ENCODE measurements around the gene EXTL1.

The EXTL1 gene

DNA sequence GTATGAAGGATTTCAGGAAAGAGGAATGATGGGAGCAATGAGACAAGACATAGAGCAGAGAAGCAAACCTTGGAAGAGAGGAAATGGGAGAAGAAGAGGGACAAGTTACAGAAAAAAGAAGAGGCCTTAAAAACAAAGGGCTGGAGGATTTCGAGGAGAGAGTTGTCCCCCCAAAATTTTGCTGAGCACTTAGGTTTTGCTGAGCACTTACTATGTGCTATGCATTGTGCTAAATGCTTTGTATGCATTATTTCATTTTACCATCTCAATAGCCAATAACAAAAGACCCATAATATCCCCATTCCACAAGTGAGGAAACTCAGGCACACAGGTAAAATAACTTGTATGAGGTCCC lies 48.3 kb downstream of the EXTL1 start:
- WGBS, 2 experiments: 84 to 100% methylated on average over 1 of the region's 1 CpG
- Histone ChIP-seq H3K4me3 (ENCODE audit: insufficient read depth, low read depth, low read length) (no peak overlapping the region), H3K36me3 (ENCODE audit: control insufficient read depth, insufficient read depth, low read length) (no peaks in the 10 kb centered on the region), H3K27ac (ENCODE audit: insufficient read depth, low read depth, low read length, poor library complexity, severe bottlenecking) (no peak overlapping the region), H3K4me1 (ENCODE audit: control insufficient read depth, insufficient read depth, low read length) (no peaks in the 10 kb centered on the region), H3K9me3 (ENCODE audit: control insufficient read depth, low read length) (no peaks in the 10 kb centered on the region), H3K27me3 (ENCODE audit: control insufficient read depth, insufficient read depth, low read length, poor library complexity, severe bottlenecking) (no peaks in the 10 kb centered on the region)

GRCh38 chr1:26070296-26070962 lies 48.9 kb downstream of the EXTL1 start:
- no peak overlapping the region for H3K27ac ChIP-seq (ENCODE audit: insufficient read depth, low read depth, low read length, poor library complexity, severe bottlenecking)
- 93 to 96% methylated on average over 4 of the region's 4 CpGs for WGBS, 2 experiments
- no peaks in the 10 kb centered on the region for H3K27me3 ChIP-seq (ENCODE audit: control insufficient read depth, insufficient read depth, low read length, poor library complexity, severe bottlenecking)
- no peaks in the 10 kb centered on the region for H3K9me3 ChIP-seq (ENCODE audit: control insufficient read depth, low read length)
- no peaks in the 10 kb centered on the region for H3K36me3 ChIP-seq (ENCODE audit: control insufficient read depth, insufficient read depth, low read length)
- H3K4me3 ChIP-seq (ENCODE audit: insufficient read depth, low read depth, low read length): no peak overlapping the region
- H3K4me1 ChIP-seq (ENCODE audit: control insufficient read depth, insufficient read depth, low read length): no peaks in the 10 kb centered on the region

DNA sequence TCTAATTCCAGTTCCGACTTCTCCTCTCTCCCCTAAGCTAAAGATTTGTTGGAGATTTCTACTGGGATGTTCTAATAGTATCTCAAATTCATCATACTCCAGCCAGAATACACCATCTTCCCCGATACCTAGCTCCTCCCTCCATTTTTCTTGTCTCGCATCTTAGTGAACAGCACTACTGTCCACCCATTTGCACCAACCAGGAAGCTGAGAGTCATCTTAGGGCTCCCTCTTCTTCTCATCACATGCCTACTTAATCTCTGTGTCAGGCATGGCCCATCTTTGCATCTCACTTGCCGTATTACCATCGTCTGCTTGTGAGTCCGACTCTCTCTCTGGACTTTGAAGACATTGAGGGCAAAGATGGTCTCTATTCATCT lies 49.4 kb downstream of the EXTL1 start:
- Histone ChIP-seq H3K4me3 (ENCODE audit: insufficient read depth, low read depth, low read length) (no peak overlapping the region), H3K27ac (ENCODE audit: insufficient read depth, low read depth, low read length, poor library complexity, severe bottlenecking) (no peak overlapping the region), H3K4me1 (ENCODE audit: control insufficient read depth, insufficient read depth, low read length) (no peaks in the 10 kb centered on the region), H3K36me3 (ENCODE audit: control insufficient read depth, insufficient read depth, low read length) (no peaks in the 10 kb centered on the region), H3K9me3 (ENCODE audit: control insufficient read depth, low read length) (no peaks in the 10 kb centered on the region), H3K27me3 (ENCODE audit: control insufficient read depth, insufficient read depth, low read length, poor library complexity, severe bottlenecking) (no peaks in the 10 kb centered on the region)
- WGBS, 2 experiments: 88 to 95% methylated on average over 6 of the region's 6 CpGs

DNA sequence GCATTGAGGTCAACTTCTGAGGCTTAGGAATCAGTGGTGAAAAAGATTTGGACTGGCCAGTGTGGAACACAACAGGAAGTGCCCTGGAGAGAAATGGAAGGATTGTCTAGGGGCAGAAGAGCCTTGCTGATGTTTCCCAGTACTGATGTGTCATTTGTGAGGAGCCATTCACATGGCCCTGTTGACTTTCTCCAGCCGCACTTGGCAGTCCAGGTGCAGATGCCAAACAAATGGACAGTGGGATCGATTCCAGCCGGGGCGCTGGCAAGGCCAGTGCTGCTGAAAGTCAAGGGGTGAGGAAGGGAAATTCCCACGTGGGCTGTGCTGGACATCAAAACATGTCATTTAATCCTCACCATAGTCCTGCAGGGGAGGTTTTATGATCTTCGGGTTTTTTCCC lies 50.7 kb downstream of the EXTL1 start:
- Histone ChIP-seq H3K9me3 (ENCODE audit: control insufficient read depth, low read length) (no peaks in the 10 kb centered on the region), H3K4me3 (ENCODE audit: insufficient read depth, low read depth, low read length) (no peak overlapping the region), H3K36me3 (ENCODE audit: control insufficient read depth, insufficient read depth, low read length) (no peaks in the 10 kb centered on the region), H3K27ac (ENCODE audit: insufficient read depth, low read depth, low read length, poor library complexity, severe bottlenecking) (no peak overlapping the region), H3K4me1 (ENCODE audit: control insufficient read depth, insufficient read depth, low read length) (no peaks in the 10 kb centered on the region), H3K27me3 (ENCODE audit: control insufficient read depth, insufficient read depth, low read length, poor library complexity, severe bottlenecking) (no peaks in the 10 kb centered on the region)
- 88 to 94% methylated on average over 6 of the region's 6 CpGs for WGBS, 2 experiments

GRCh38 chr1:26075421-26076144 lies 54.0 kb downstream of the EXTL1 start:
- WGBS, 2 experiments: 93 to 95% methylated on average over 3 of the region's 3 CpGs
- no peak overlapping the region for H3K4me3 ChIP-seq (ENCODE audit: insufficient read depth, low read depth, low read length)
- no peaks in the 10 kb centered on the region for H3K9me3 ChIP-seq (ENCODE audit: control insufficient read depth, low read length)
- H3K36me3 ChIP-seq (ENCODE audit: control insufficient read depth, insufficient read depth, low read length): no peaks in the 10 kb centered on the region
- H3K27ac ChIP-seq (ENCODE audit: insufficient read depth, low read depth, low read length, poor library complexity, severe bottlenecking): no peak overlapping the region
- H3K4me1 ChIP-seq (ENCODE audit: control insufficient read depth, insufficient read depth, low read length): no peaks in the 10 kb centered on the region
- H3K27me3 ChIP-seq (ENCODE audit: control insufficient read depth, insufficient read depth, low read length, poor library complexity, severe bottlenecking): no peaks in the 10 kb centered on the region

GRCh38 chr1:26077524-26077923 lies 55.9 kb downstream of the EXTL1 start:
- WGBS, 2 experiments: 100% methylated on average over 1 of the region's 1 CpG; no CpG with 5 or more reads in 1 of the 2 experiments
- Histone ChIP-seq H3K4me1 (ENCODE audit: control insufficient read depth, insufficient read depth, low read length) (no peaks in the 10 kb centered on the region), H3K27me3 (ENCODE audit: control insufficient read depth, insufficient read depth, low read length, poor library complexity, severe bottlenecking) (no peaks in the 10 kb centered on the region), H3K27ac (ENCODE audit: insufficient read depth, low read depth, low read length, poor library complexity, severe bottlenecking) (no peak overlapping the region), H3K4me3 (ENCODE audit: insufficient read depth, low read depth, low read length) (no peak overlapping the region), H3K36me3 (ENCODE audit: control insufficient read depth, insufficient read depth, low read length) (no peaks in the 10 kb centered on the region), H3K9me3 (ENCODE audit: control insufficient read depth, low read length) (no peaks in the 10 kb centered on the region)

DNA sequence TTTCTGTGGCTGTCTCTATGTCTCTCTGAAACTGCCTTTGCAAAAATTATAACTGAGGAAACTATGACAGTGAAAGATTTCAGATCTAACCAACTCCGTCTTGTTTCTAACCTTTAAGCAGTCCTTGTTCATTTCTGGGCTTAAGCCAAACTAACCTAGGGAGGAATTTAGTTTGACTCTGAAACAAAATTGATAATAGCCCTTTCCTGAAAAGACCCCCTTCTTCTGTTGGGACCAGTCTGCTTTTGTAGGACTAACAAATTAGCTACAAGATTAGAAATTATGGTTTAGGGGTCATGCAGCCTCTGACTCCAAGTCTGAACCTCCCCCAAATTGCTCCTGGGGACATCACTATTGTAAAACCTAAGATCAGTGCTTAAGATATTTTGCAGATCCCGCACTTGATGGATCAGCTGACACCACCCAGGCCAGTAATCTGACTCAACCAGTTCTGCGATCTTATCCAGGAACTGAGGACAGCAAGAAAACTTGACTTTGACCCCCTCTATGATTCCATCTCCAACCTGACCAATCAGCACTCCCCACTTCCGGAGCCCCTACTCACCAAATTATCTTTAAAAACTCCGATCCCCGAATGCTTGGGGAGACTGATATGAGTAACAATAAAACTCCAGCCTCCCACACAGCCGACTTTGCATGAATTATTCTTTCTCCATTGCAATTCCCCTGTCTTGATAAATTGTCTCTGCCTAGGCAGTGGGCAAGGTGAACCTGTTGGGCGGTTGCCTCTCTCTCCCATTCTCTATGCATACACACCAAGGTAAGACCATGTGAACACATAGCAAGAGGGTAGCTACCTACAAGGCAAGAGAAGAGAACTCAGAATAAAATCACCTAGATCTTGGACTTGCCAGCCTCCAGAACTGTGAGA lies 57.0 kb downstream of the EXTL1 start:
- 88 to 92% methylated on average over 8 of the region's 8 CpGs for WGBS, 2 experiments
- H3K9me3 ChIP-seq (ENCODE audit: control insufficient read depth, low read length): no peaks in the 10 kb centered on the region
- no peaks in the 10 kb centered on the region for H3K4me1 ChIP-seq (ENCODE audit: control insufficient read depth, insufficient read depth, low read length)
- no peak overlapping the region for H3K27ac ChIP-seq (ENCODE audit: insufficient read depth, low read depth, low read length, poor library complexity, severe bottlenecking)
- no peaks in the 10 kb centered on the region for H3K27me3 ChIP-seq (ENCODE audit: control insufficient read depth, insufficient read depth, low read length, poor library complexity, severe bottlenecking)
- no peaks in the 10 kb centered on the region for H3K36me3 ChIP-seq (ENCODE audit: control insufficient read depth, insufficient read depth, low read length)
- no peak overlapping the region for H3K4me3 ChIP-seq (ENCODE audit: insufficient read depth, low read depth, low read length)

DNA sequence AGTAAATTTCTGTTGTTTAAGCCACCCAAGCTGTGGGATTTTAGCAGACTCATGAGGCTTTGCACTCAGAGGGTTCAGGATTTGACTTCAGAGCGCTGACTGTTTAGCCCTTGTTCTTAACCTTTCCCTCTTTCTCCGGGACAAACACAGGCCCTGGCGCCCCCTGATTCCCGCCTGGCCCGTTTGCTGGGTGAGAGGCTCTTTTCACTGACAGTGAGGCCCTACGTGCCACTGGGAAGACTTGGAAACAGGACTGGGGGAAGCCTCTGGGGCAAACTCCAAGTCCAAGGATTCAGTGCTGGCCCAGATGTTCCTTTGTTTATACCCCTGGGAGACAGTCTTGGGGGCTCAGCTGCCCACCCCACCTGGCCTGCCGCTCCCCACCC lies 57.6 kb downstream of the EXTL1 start:
- no peak overlapping the region for H3K27ac ChIP-seq (ENCODE audit: insufficient read depth, low read depth, low read length, poor library complexity, severe bottlenecking)
- H3K4me1 ChIP-seq (ENCODE audit: control insufficient read depth, insufficient read depth, low read length): no peaks in the 10 kb centered on the region
- H3K4me3 ChIP-seq (ENCODE audit: insufficient read depth, low read depth, low read length): no peak overlapping the region
- H3K27me3 ChIP-seq (ENCODE audit: control insufficient read depth, insufficient read depth, low read length, poor library complexity, severe bottlenecking): no peaks in the 10 kb centered on the region
- H3K9me3 ChIP-seq (ENCODE audit: control insufficient read depth, low read length): no peaks in the 10 kb centered on the region
- no peaks in the 10 kb centered on the region for H3K36me3 ChIP-seq (ENCODE audit: control insufficient read depth, insufficient read depth, low read length)
- 66 to 68% methylated on average over 7 of the region's 7 CpGs for WGBS, 2 experiments

DNA sequence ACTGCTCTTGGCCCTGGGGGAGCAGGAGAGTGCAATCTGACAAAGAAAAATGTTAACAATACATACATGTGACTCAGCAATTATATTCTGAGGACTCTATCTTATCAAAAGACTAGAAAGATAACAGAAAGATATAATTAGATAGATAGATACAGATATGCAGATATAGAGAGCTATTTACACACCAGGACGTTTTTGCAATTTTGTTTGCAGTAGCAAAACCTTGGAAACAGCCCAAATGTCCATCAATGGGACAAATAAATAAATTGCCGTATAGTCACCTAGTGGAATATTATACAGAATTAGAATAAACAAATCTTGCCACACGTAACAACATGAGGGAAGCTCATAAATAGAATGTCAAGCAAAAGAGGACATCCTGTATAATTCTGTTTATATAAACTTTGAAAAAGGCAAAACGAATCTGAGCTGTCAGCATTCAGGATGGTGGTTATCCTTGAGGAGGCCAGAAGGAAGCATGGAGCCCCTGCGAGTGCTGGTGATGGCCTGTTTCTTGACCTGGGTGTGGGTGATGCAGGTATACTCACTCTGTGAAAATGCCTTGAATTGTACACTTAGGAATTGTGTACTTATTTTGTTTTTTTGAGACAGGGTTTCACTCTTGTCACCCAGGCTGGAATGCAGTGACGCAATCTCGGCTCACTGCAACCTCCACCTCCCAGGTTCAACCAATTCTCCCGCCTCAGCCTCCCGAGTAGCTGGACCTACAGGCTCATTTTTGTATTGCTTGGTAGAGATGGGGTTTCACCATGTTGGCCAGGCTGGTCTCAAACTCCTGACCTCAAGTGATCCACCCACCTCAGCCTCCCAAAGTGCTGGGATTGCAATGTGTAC lies 58.6 kb downstream of the EXTL1 start:
- WGBS, 2 experiments: 91 to 93% methylated on average over 8 to 9 of the region's 9 CpGs

More for the DNA sequence above, 58.6 kb downstream of the EXTL1 start:
- Histone ChIP-seq H3K4me1 (ENCODE audit: control insufficient read depth, insufficient read depth, low read length) (no peaks in the 10 kb centered on the region), H3K36me3 (ENCODE audit: control insufficient read depth, insufficient read depth, low read length) (no peaks in the 10 kb centered on the region), H3K9me3 (ENCODE audit: control insufficient read depth, low read length) (no peaks in the 10 kb centered on the region), H3K4me3 (ENCODE audit: insufficient read depth, low read depth, low read length) (no peak overlapping the region), H3K27me3 (ENCODE audit: control insufficient read depth, insufficient read depth, low read length, poor library complexity, severe bottlenecking) (no peaks in the 10 kb centered on the region), H3K27ac (ENCODE audit: insufficient read depth, low read depth, low read length, poor library complexity, severe bottlenecking) (no peak overlapping the region)

Data from ectodermal cell (in vitro differentiated cells).